BJ (cell line): ENCODE measurements around the gene FASTKD1. TPM values are rescaled to one million over a fixed set of nuclear protein-coding genes. Genes with fewer than 3 reads are reported as not detected.
"Not testable (repeated sequence)": the region's sequence is repeated elsewhere in the genome, so short reads cannot be mapped to it uniquely, and the experiment has no call there.

Experiments
- CTCF ChIA-PET: fragments of 350-600 bp; formaldehyde crosslinking; extraction: SDS; loops from one replicate; lab custom pipeline; 2021; ENCODE audit warnings: antibody characterized with exemption, inconsistent platforms; lab: Yijun Ruan, JAX
- POLR2A ChIA-PET: fragments of 300-600 bp; sonication (Branson Sonifier 250); formaldehyde crosslinking; extraction: SDS; loops from one replicate; lab custom pipeline; 2021; ENCODE audit warnings: antibody characterized with exemption; lab: Charles Lee
- DNase-seq: peaks from one replicate; pipeline ENCODE4 v3.0.0-alpha.2; 2011; ENCODE audit warnings: low read depth
- H3K27me3 ChIP-seq: 2 replicates; pipeline ENCODE4 v1.6.0; 2011; ENCODE audit warnings: low read length; ENCODE audit not compliant: control insufficient read depth, insufficient read depth
- H3K36me3 ChIP-seq: 2 replicates; pipeline ENCODE4 v1.5.1; 2011; ENCODE audit warnings: low read length; ENCODE audit not compliant: control insufficient read depth, insufficient read depth
- H3K4me3 ChIP-seq: 2 replicates; pipeline ENCODE4 v1.5.1; 2011; ENCODE audit warnings: low read depth, mild to moderate bottlenecking, control low read depth, low read length
- polyA plus RNA-seq: library from polyadenylated mRNA; depleted of rRNA; stranded (reverse); fragments of >200 nt; gene quantifications from 2 replicates; pipeline ENCODE4 v1.2.3, GENCODE V29; 2011
- TF ChIP-seq, protein P1 (sequence below): IDR thresholded peaks from 2 replicates; pipeline ENCODE4 v1.5.1; 2011; ENCODE audit warnings: low read depth, mild to moderate bottlenecking, control low read depth, inconsistent platforms, low read length, moderate library complexity; ENCODE audit not compliant: insufficient read depth

FASTKD1 gene
- polyA plus RNA-seq, 1 experiment, result 5.8 TPM

DNA sequence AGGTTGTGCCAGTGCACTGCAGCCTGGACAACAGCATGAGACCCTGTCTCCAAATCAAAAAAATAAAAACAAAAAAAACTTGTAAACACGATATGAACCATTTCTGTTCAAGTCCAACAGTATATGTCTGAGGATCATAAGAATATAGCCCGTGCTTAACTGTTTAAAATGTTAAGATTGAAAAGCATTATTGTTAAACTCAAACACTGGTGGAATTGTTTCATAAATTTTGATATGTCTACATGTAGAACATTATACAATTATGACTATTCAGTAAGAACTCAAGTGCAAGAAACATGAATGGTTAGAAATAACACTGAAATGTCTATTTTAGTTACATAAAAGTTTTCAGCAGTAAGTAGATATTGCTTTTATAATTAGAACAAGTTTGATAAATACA is 40.2 kb upstream of the FASTKD1 start:
- TF ChIP-seq, protein P1, sequence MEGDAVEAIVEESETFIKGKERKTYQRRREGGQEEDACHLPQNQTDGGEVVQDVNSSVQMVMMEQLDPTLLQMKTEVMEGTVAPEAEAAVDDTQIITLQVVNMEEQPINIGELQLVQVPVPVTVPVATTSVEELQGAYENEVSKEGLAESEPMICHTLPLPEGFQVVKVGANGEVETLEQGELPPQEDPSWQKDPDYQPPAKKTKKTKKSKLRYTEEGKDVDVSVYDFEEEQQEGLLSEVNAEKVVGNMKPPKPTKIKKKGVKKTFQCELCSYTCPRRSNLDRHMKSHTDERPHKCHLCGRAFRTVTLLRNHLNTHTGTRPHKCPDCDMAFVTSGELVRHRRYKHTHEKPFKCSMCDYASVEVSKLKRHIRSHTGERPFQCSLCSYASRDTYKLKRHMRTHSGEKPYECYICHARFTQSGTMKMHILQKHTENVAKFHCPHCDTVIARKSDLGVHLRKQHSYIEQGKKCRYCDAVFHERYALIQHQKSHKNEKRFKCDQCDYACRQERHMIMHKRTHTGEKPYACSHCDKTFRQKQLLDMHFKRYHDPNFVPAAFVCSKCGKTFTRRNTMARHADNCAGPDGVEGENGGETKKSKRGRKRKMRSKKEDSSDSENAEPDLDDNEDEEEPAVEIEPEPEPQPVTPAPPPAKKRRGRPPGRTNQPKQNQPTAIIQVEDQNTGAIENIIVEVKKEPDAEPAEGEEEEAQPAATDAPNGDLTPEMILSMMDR, result no peak
- no peak for DNase-seq
- ChIA-PET POLR2A (no interaction called here), CTCF (no interaction called here)
- Histone ChIP-seq H3K4me3 (no peak overlapping the region), H3K27me3 (no peaks in the 10 kb centered on the region), H3K36me3 (peaks cover 5% of the 10 kb centered on the region; the same call in 1 of the 2 replicates)

- TF ChIP-seq, protein P1, result no peak
- H3K36me3 ChIP-seq, result peaks cover 2% of the 10 kb centered on the region; the same call in 1 of the 2 replicates
- ChIA-PET CTCF (no interaction called here), POLR2A (no interaction called here)
- no peak for DNase-seq
- H3K4me3 ChIP-seq, result no peak overlapping the region
- no peaks in the 10 kb centered on the region for H3K27me3 ChIP-seq
Observed at GRCh38 chr2:169609264-169609663, 35.6 kb upstream of the FASTKD1 start.

- ChIA-PET CTCF (interaction anchor here (0.5 kb wide), 1 partner anchor 107 kb away, joined by 3 read pairs; no protein-coding TSS in a partner anchor), POLR2A (no interaction called here)
- H3K36me3 ChIP-seq, result no peaks in the 10 kb centered on the region
Observed at GRCh38 chr2:169599568-169599967, 25.9 kb upstream of the FASTKD1 start.

DNA sequence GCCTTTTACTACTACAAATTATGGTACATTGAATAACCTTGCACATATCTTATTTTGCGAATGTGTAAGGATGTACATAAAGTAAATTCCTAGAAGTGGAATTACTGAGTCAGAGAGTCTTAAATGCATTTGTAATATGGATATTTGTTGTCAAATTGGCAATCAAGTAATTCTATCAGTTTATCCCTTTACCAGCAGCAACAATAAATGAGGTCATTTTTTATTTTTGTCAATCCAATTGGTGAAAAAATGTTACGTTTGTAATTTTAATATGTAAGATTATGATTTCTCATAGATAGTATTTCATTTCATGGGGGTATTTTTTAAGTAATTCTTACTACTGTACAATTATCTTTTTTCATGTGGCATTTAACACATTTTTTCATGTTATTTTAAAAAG is 25.3 kb upstream of the FASTKD1 start:
- POLR2A ChIA-PET, result no interaction called here
- H3K27me3 ChIP-seq, result no peaks in the 10 kb centered on the region
- H3K36me3 ChIP-seq, result no peaks in the 10 kb centered on the region
- no peak overlapping the region for H3K4me3 ChIP-seq
- no peak for DNase-seq
- TF ChIP-seq, protein P1, result no peak
- CTCF ChIA-PET, result interaction anchor here (0.5 kb wide), 1 partner anchor 108 kb away, joined by 3 read pairs; no protein-coding TSS in a partner anchor

More at GRCh38 chr2:169599568-169599967, 25.9 kb upstream of the FASTKD1 start:
- DNase-seq, result no peak
- H3K4me3 ChIP-seq, result no peak overlapping the region
- TF ChIP-seq, protein P1, result no peak
- H3K27me3 ChIP-seq, result no peaks in the 10 kb centered on the region

GRCh38 chr2:169596546-169596945 is 22.9 kb upstream of the FASTKD1 start:
- H3K36me3 ChIP-seq, CTCF ChIA-PET, H3K4me3 ChIP-seq, POLR2A ChIA-PET, H3K27me3 ChIP-seq, DNase-seq: not testable (repeated sequence)

DNA sequence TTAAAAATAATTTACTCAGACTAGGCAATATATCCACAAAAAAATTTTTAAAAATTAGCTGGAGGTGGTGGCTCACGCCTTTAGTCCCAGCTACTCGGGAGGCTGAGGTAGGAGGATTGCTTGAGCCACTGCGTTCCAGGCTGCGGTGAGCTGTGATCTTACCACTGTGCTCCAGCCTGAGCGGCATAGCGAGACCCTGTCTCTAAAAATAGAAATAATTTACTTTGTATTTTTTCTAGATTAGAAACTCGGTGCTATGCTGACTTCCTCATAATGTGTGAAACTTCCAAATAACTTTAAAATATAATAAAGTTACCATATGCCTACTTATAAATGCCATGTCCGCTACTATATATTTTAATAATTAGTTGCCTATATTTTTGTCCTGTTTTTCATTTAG is 17.1 kb upstream of the FASTKD1 start:
- Histone ChIP-seq H3K4me3 (no peak overlapping the region), H3K36me3 (no peaks in the 10 kb centered on the region), H3K27me3 (no peaks in the 10 kb centered on the region)
- ChIA-PET POLR2A (no interaction called here), CTCF (no interaction called here)
- no peak for DNase-seq
- TF ChIP-seq, protein P1, result no peak
